Gastroesophageal sphincter (tissue), 4 donors: ENCODE measurements around the gene FOXD4L4. TPM values are rescaled to one million over a fixed set of nuclear protein-coding genes. Genes with fewer than 3 reads are reported as not detected.
"Not testable (repeated sequence)": the region's sequence is repeated elsewhere in the genome, so short reads cannot be mapped to it uniquely, and the experiment has no call there.

ENCODE experiments used
- ATAC-seq: fragments of 150-250 bp; one replicate; pipeline ENCODE4 v1.9.1; 2016; ENCODE audit warnings: mild to moderate bottlenecking, moderate library complexity
- H3K27ac ChIP-seq, 4 donors: fragments of 200-600 bp; sonication (generic) in 3 of 4; 1 replicate in 3 of 4; 2 replicates in 1 of 4; pipeline ENCODE4 v1.5.1; 2016 to 2019
- H3K27me3 ChIP-seq: fragments of 200-600 bp; sonication (generic); one replicate; pipeline ENCODE4 v1.5.1; 2019
- H3K36me3 ChIP-seq, 2 donors: fragments of 200-600 bp; sonication (generic); one replicate each; pipeline ENCODE4 v1.5.1; 2019; ENCODE audit warnings: control low read depth in 1 of 2
- H3K4me1 ChIP-seq, 3 donors: fragments of 200-600 bp; sonication (generic); 1 replicate in 2 of 3; 2 replicates in 1 of 3; pipeline ENCODE4 v1.5.1; 2016 to 2019; ENCODE audit warnings: control low read depth in 2 of 3
- H3K4me3 ChIP-seq, 2 donors: fragments of 200-600 bp; sonication (generic); one replicate each; pipeline ENCODE4 v1.5.1; 2019; ENCODE audit warnings: mild to moderate bottlenecking in 1 of 2, moderate library complexity in 1 of 2
- H3K9me3 ChIP-seq, 3 donors: fragments of 200-600 bp; sonication (generic); one replicate each; pipeline ENCODE4 v1.5.1; 2017 to 2019; ENCODE audit warnings: control low read depth in 2 of 3
- WGBS, 2 donors: methylation state at CpG; one replicate each; pipeline ENCODE4 v1.1.5; 2018; ENCODE audit warnings: low coverage in 1 of 2; 5-methylcytosine and 5-hydroxymethylcytosine counted together
- total RNA-seq, 4 donors: library from RNA; depleted of rRNA; stranded (reverse); fragments of >200 nt; gene quantifications; one replicate each; pipeline ENCODE4 v1.1.0, GENCODE V29; 2016

Gene FOXD4L4
- total RNA-seq = under 1 TPM in 1 of 4 donors, not detected in 3; 0.23 TPM

GRCh38 chr9:65737096-65737564, at the start of gene FOXD4L4:
Gene FOXD4L4, plus strand, starts transcription at chr9:65737146. Its CDS starts 0 bp downstream, at chr9:65737146.
- peaks cover 10% of the 10 kb centered on the region for H3K27me3 ChIP-seq
- not testable (repeated sequence) for ATAC-seq, H3K4me1 ChIP-seq, H3K36me3 ChIP-seq, H3K4me3 ChIP-seq, H3K27ac ChIP-seq, H3K9me3 ChIP-seq
- no CpG with 5 or more reads among the region's 38 CpGs for WGBS, 2 donors

- H3K27me3 ChIP-seq, H3K36me3 ChIP-seq, H3K4me1 ChIP-seq, H3K9me3 ChIP-seq, H3K27ac ChIP-seq, ATAC-seq, H3K4me3 ChIP-seq: not testable (repeated sequence)
- WGBS, 2 donors = no CpG with 5 or more reads among the region's 2 CpGs
Measured at GRCh38 chr9:65703550-65703949, 33.4 kb upstream of the FOXD4L4 start.

- no CpG with 5 or more reads among the region's 5 CpGs for WGBS, 2 donors
- not testable (repeated sequence) for ATAC-seq, H3K27ac ChIP-seq, H3K4me1 ChIP-seq, H3K9me3 ChIP-seq, H3K4me3 ChIP-seq, H3K36me3 ChIP-seq, H3K27me3 ChIP-seq
Measured at GRCh38 chr9:65714445-65714844, 22.5 kb upstream of the FOXD4L4 start.

- H3K4me1 ChIP-seq, ATAC-seq, H3K9me3 ChIP-seq, H3K36me3 ChIP-seq, H3K27ac ChIP-seq, H3K4me3 ChIP-seq: not testable (repeated sequence)
- WGBS, 2 donors = no CpG with 5 or more reads among the region's 27 CpGs
- H3K27me3 ChIP-seq = peaks cover 10% of the 10 kb centered on the region
Measured at GRCh38 chr9:65738133-65738532, 1.2 kb downstream of the FOXD4L4 start.

Other genes with a start within 250 kb of the FOXD4L4 start
- 10 to 100 TPM; 16.1 to 56.0 (median 31.4) TPM for gene ZNG1E, start 61.2 kb upstream of the FOXD4L4 start, total RNA-seq